ENCODE results near the gene ZNF507.

The ZNF507 gene

GRCh38 chr19:32339988-32340874 lies 5.2 kb upstream of the ZNF507 start:
- DNase-seq = peak; percentile 61

GRCh38 chr19:32342695-32343094 lies 2.7 kb upstream of the ZNF507 start:
- DNase-seq = no peak

- DNase-seq = peak; percentile 86
Observed at GRCh38 chr19:32343550-32344262, 1.7 kb upstream of the ZNF507 start.

GRCh38 chr19:32346901-32347300 lies 1.5 kb downstream of the ZNF507 start:
- DNase-seq = no peak

GRCh38 chr19:32347573-32347972 lies 2.2 kb downstream of the ZNF507 start:
- DNase-seq = no peak

- DNase-seq = no peak
Observed at GRCh38 chr19:32349051-32349450, 3.6 kb downstream of the ZNF507 start.

GRCh38 chr19:32349724-32350470 lies 4.5 kb downstream of the ZNF507 start:
- no peak for DNase-seq

GRCh38 chr19:32350471-32350865 lies 5.1 kb downstream of the ZNF507 start:
- no peak for DNase-seq

GRCh38 chr19:32350987-32351348 lies 5.6 kb downstream of the ZNF507 start:
- no peak for DNase-seq

- no peak for DNase-seq
Observed at GRCh38 chr19:32352241-32352630, 6.8 kb downstream of the ZNF507 start.

GRCh38 chr19:32354345-32354744 lies 8.9 kb downstream of the ZNF507 start:
- DNase-seq = no peak

GRCh38 chr19:32355309-32355708 lies 9.9 kb downstream of the ZNF507 start:
- no peak for DNase-seq

- no peak for DNase-seq
Observed at GRCh38 chr19:32357720-32358119, 12.3 kb downstream of the ZNF507 start.

- DNase-seq = peak; percentile 59
Observed at GRCh38 chr19:32358321-32358720, 12.9 kb downstream of the ZNF507 start.

- no peak for DNase-seq
Observed at GRCh38 chr19:32359581-32359980, 14.2 kb downstream of the ZNF507 start.

- DNase-seq = no peak
Observed at GRCh38 chr19:32361574-32362317, 16.3 kb downstream of the ZNF507 start.

- DNase-seq = no peak
Observed at GRCh38 chr19:32362318-32362691, 16.9 kb downstream of the ZNF507 start.

GRCh38 chr19:32363175-32363574 lies 17.8 kb downstream of the ZNF507 start:
- no peak for DNase-seq

- DNase-seq = no peak
Observed at GRCh38 chr19:32363632-32364031, 18.2 kb downstream of the ZNF507 start.

GRCh38 chr19:32364040-32364439 lies 18.6 kb downstream of the ZNF507 start:
- DNase-seq = no peak

- DNase-seq = no peak
Observed at GRCh38 chr19:32367063-32367462, 21.7 kb downstream of the ZNF507 start.

GRCh38 chr19:32367948-32368536 lies 22.6 kb downstream of the ZNF507 start:
- DNase-seq = no peak

- DNase-seq = no peak
Observed at GRCh38 chr19:32368787-32369186, 23.4 kb downstream of the ZNF507 start.
